Neural crest cell (in vitro differentiated cells): ENCODE data around the gene TDRD12. TPM values are rescaled to one million over a fixed set of nuclear protein-coding genes. Genes with fewer than 3 reads are reported as not detected.

Experiments used
- DNase-seq: peaks from one replicate; pipeline ENCODE4 v3.0.0; 2021; ENCODE audit warnings: low read depth, mixed read lengths, low spot score
- H3K27ac Mint-ChIP-seq: one replicate; pipeline ENCODE4 v1.8.0; 2021; ENCODE audit warnings: mild to moderate bottlenecking, mixed read lengths; ENCODE audit not compliant: unreplicated experiment
- H3K27me3 Mint-ChIP-seq: 2 replicates; pipeline ENCODE4 v1.8.0; 2021; ENCODE audit warnings: low read depth, mild to moderate bottlenecking, mixed read lengths
- H3K36me3 Mint-ChIP-seq: 2 replicates; pipeline ENCODE4 v1.8.0; 2021; ENCODE audit warnings: low read depth, mild to moderate bottlenecking, mixed read lengths
- H3K4me1 Mint-ChIP-seq: 2 replicates; pipeline ENCODE4 v1.8.0; 2021; ENCODE audit warnings: mixed read lengths
- H3K4me3 Mint-ChIP-seq: one replicate; pipeline ENCODE4 v1.8.0; 2021; ENCODE audit warnings: mild to moderate bottlenecking, mixed read lengths
- H3K9me3 Mint-ChIP-seq: 2 replicates; pipeline ENCODE4 v1.8.0; 2021; ENCODE audit warnings: mixed read lengths
- total RNA-seq: library from RNA; stranded (reverse); gene quantifications from 2 replicates; pipeline ENCODE4 v1.2.1, GENCODE V29; 2021
- TF ChIP-seq, protein P1 (sequence below): fragments of 200-600 bp; sonication (generic); conservative IDR thresholded peaks from 2 replicates; pipeline ENCODE4 v1.5.0; 2021; ENCODE audit warnings: antibody characterized with exemption, mild to moderate bottlenecking

Gene TDRD12
- total RNA-seq, 1 donor from 2014 or later = 0.21 TPM

DNA sequence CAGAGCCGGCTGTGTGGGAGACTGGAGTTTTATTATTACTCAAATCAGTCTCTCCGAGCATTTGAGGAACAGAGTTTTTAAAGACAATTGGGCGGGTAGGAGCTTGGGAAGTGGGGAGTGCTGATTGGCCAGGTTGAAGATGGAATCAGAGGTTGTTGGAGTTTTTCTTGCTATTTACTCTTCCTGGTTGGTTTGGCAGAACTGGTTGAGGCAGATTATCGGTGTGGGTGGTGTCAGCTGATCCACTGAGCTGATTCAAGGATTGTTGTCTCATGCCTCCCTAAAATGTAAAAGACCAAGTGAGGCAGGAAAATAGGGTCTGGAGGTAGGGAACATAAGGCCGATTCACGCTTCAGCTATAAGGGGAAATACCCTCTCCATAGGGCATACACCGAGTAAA is 1.3 kb upstream of the TDRD12 start:
- H3K27ac Mint-ChIP-seq = no peak overlapping the region
- no peaks in the 10 kb centered on the region for H3K27me3 Mint-ChIP-seq
- no peaks in the 10 kb centered on the region for H3K9me3 Mint-ChIP-seq
- H3K4me1 Mint-ChIP-seq = no peaks in the 10 kb centered on the region
- H3K36me3 Mint-ChIP-seq = peaks cover 9% of the 10 kb centered on the region
- H3K4me3 Mint-ChIP-seq = no peak overlapping the region
- TF ChIP-seq, protein P1, sequence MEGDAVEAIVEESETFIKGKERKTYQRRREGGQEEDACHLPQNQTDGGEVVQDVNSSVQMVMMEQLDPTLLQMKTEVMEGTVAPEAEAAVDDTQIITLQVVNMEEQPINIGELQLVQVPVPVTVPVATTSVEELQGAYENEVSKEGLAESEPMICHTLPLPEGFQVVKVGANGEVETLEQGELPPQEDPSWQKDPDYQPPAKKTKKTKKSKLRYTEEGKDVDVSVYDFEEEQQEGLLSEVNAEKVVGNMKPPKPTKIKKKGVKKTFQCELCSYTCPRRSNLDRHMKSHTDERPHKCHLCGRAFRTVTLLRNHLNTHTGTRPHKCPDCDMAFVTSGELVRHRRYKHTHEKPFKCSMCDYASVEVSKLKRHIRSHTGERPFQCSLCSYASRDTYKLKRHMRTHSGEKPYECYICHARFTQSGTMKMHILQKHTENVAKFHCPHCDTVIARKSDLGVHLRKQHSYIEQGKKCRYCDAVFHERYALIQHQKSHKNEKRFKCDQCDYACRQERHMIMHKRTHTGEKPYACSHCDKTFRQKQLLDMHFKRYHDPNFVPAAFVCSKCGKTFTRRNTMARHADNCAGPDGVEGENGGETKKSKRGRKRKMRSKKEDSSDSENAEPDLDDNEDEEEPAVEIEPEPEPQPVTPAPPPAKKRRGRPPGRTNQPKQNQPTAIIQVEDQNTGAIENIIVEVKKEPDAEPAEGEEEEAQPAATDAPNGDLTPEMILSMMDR = no peak
- no peak for DNase-seq

DNA sequence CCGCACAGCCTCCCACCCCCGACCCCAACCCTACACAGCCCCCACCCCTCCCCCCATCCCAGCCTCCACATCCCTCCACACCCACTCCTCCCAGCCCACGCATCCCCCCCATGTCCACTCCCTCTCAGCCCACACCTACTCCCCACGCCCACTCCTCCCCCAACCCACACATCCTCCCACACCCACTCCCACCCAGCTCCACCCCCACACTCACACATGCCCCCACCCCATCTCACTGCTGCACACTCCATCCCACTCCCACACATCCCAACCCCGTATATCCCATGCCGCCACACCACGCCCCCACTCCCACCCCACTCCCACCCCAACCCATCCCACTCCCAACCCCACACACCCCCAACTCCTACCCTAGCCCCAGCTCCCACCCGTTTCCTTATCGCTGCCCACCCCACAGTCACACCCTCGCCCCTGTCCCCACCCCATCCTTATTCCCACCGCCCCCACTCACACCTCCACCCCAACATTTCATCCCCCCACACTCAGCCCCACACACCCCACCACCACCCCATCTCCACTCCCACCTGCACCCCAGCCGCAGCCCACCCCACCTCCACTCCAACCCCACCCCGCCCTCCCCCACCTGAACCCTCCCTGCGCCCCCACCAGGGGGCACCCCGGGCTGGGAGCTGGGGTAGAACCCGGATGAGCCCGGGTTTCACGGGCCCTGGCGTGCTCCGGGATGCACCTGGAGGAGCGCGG is 809 bp downstream of the TDRD12 start:
- no peak for DNase-seq
- Mint-ChIP-seq H3K4me3 (no peak overlapping the region), H3K27ac (no peak overlapping the region), H3K36me3 (peaks cover 6% of the 10 kb centered on the region), H3K9me3 (no peaks in the 10 kb centered on the region), H3K4me1 (no peaks in the 10 kb centered on the region), H3K27me3 (no peaks in the 10 kb centered on the region)
- TF ChIP-seq, protein P1 = no peak

DNA sequence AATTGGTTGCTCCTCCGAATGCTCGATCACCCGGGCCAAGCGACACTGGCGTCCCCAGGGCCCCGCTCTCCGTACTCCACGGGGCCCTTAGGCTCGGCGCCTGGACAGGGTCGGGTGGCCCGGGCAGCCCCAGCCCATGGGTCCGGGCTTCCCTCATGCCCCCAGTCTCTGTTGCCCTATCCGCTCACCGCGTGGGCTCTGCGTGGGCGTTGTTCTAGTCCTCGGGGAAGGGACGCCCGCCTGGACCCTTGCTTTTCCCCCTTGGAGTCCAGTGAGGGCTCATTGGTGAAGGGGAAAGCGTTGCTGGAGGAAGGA is 1.3 kb downstream of the TDRD12 start:
- TF ChIP-seq, protein P1 = no peak
- Mint-ChIP-seq H3K4me3 (no peak overlapping the region), H3K36me3 (peaks cover 5% of the 10 kb centered on the region), H3K9me3 (no peaks in the 10 kb centered on the region), H3K27ac (peak overlapping the region; percentile 27), H3K27me3 (no peaks in the 10 kb centered on the region), H3K4me1 (no peaks in the 10 kb centered on the region)
- DNase-seq = no peak

DNA sequence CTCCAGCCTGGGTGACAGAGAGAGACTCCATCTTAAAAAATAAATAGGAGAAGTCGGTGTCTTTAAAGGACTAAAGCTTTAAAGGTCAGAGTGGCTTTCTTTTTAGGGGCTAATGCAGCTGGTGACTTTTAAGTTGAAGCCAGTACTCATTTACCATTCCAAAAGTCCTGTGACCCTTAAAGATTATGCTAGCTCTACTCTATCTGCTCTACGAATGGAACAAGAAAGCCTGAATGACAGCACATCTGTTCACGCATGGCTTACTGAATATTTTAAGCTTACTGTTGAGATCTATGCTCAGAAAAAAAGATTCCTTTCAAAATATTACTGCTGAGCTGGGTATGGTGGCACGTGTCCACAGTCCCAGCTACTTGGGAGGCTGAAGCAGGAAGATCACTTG is 16.4 kb downstream of the TDRD12 start:
- DNase-seq = no peak
- Mint-ChIP-seq H3K4me1 (peaks cover 3% of the 10 kb centered on the region), H3K36me3 (no peaks in the 10 kb centered on the region), H3K4me3 (no peak overlapping the region), H3K27me3 (peaks cover 4% of the 10 kb centered on the region), H3K27ac (peak overlapping the region; percentile 32), H3K9me3 (no peaks in the 10 kb centered on the region)
- TF ChIP-seq, protein P1 = no peak

DNA sequence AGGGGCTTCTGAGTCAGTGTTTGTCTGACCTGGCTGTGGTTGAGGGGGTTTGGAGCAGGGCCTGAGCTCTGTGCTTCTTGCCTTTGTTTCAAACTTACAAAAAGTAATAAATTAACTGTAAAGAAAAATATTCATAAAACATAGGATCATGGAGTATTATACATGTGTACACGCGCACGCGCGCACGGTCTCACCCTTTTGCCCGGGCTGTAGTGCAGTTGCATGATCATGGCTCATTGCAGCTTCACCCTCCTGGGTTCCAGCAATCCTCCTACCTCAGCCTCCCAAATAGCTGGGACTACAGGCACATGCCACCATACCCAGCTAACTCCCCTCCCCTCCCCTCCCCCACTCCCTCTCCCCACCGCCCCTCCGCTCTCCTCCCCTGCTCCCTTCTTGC is 23.5 kb downstream of the TDRD12 start:
- H3K27ac Mint-ChIP-seq = no peak overlapping the region
- H3K27me3 Mint-ChIP-seq = peaks cover 8% of the 10 kb centered on the region
- H3K9me3 Mint-ChIP-seq = no peaks in the 10 kb centered on the region
- H3K4me3 Mint-ChIP-seq = no peak overlapping the region
- DNase-seq = no peak
- no peaks in the 10 kb centered on the region for H3K4me1 Mint-ChIP-seq
- TF ChIP-seq, protein P1 = no peak
- H3K36me3 Mint-ChIP-seq = no peaks in the 10 kb centered on the region
